Globus pallidus (tissue), 1 donor: ENCODE measurements around the gene TRIM47.

Source experiments
- DNase-seq: peaks from one replicate; pipeline ENCODE4 v3.0.0-alpha.2; 2015; ENCODE audit warnings: low spot score

Gene TRIM47

GRCh38 chr17:75878174-75878998 lies at the start of gene TRIM47:
Gene TRIM47, minus strand, starts transcription at chr17:75878581. Its CDS starts 33 bp downstream, at chr17:75878548.
- peak; percentile 74 for DNase-seq

DNA sequence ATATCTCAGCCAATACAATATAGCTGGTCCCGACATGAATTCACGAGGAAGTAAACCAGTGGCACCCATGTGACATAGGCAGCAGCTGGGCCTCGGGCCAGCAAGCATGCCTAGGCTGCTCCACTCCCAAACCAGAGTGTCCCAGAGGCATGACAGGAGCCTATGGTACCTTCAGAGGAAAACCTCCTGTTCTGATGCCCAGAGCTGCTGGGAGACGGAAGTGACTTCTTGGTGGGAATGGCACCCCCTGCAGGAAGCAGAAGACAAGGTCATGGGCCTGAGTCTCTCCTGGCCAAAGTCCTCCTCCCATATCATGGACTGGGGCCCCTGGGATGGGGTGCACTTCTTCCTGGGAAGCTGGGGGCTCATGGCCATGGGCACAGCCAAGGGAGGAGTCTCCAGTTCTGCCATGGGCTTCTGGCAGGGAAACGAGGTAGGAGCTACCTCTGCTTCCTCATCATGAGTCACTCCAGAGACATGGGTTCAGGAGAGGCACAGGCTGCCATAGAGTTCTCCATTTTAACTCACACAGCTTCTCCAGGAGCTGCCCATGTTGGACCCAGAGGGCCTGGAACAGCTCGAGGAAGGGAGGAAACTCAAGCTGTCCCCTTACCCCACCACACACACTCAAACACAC lies 49.0 kb upstream of the TRIM47 start:
- DNase-seq = no peak

- DNase-seq = no peak
Measured at GRCh38 chr17:75926456-75926855, 48.1 kb upstream of the TRIM47 start.

- DNase-seq = no peak
Measured at GRCh38 chr17:75925912-75926311, 47.5 kb upstream of the TRIM47 start.

DNA sequence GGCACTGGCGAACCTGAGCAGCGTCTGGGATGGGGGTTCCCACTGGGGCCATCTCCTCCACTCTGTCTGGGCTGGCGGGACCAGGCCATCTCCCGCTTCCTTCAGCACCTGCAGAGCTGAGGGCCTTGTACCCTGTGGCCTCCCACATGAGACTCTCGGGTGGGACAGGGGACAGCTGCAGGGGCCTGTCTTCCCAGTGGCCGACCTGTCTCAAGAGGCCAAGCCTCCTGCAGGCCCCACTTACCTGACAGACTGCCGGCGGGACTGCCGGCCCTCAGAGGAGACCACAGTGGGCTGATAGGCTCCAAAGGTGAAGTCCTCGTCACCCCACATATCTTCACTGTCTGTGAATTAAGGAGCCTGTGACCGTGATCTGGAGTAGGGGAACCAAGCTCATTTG lies 46.7 kb upstream of the TRIM47 start:
- DNase-seq = no peak

DNA sequence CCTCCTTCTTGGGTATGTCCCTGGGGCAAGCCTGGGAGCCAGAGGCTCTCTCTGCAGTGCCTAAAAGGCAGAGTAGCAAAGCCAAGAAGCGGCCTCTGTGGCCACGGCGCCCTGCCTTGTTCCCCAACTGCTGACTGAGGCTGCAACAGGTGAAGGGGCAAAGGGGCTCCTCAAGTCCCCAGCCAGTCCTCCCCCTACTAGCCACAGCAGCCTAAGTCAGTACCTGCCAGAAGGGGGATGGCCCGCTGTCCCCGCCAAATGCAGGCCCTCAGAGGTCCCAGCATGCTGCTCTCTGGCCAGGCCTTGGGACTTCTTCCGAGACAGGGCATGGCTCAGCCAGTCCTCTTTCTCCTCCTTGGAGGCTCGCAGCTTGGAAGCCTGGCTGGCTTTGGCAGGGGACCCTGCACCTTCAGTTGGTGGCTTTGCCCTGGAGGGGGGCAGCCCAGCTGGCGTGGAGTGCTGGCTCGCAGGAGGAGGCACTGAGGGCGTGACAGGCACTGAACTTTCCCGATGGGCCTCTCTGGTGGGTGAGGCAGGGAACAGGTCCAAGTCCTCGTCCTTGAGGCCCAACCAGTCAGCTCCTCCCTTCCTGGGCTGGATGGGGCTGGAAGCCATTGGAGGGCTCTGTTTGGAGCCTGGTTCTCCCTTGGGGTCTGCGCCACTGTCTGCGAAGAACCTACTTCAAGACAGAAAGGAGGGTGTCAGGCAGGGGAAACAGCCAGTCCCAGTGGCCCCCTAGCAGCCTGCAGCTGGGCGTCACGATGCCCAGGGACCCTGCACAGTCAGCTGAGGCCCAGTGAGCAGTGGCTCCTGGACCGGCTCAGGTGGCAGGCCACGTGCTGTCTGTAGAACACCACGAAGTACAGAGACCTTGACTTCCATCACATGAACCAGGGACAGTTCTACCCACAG lies 44.8 kb upstream of the TRIM47 start:
- DNase-seq = no peak

- DNase-seq = no peak
Measured at GRCh38 chr17:75922173-75922961, 44.0 kb upstream of the TRIM47 start.

- no peak for DNase-seq
Measured at GRCh38 chr17:75921596-75921995, 43.2 kb upstream of the TRIM47 start.

DNA sequence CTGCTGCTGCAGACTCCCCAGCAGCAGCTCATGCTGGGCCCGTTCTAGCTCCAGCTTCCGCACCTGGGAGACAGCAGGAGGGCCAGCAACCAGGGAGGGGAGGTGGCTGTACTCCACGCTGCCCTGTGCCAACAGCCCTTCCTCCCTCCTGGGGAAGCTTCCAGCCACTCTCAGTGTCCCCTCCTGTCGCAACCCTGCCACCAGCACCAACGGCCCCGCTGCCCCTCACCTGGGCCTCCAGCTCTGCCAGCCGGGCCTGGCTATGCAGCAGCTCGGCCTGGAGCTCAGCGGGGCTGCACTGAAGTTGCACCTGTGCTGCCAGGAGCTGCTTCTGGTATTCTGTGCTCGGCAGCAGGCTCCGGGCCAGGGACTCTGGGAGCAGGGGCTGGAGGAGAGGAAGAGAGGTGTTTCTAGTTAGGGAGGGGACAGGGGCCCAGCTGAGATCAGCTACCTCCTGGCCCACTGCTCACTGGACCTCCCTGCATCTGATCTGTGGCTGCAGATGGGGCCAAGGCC lies 41.7 kb upstream of the TRIM47 start:
- no peak for DNase-seq

- DNase-seq = no peak
Measured at GRCh38 chr17:75919611-75920010, 41.2 kb upstream of the TRIM47 start.

DNA sequence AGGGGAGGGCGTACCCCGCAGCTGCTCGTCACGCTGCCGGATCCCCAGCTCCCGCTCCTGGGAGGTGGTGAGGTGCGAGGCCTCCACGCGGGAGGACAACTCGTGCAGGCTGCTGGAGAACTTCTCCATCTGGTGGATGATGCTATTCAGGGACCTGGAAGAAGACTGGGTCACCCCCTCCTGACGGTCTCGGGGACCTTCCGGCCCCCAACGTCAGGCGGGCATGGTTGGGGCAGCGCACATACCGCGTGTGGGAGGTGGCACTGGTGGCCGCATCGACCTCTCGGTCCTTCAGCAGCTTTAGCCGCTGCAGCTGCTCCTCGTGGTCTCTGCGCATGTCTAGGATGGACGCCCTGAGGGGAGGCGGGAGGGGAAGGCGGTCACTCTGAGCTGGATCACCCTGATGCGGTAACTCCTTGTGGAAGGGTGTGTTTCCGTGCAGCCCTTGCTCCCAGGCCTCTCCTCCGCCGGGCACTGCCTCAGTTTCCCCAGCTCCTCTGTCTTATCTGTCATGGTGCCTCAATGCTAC lies 39.6 kb upstream of the TRIM47 start:
- no peak for DNase-seq

GRCh38 chr17:75917141-75917916 lies 38.9 kb upstream of the TRIM47 start:
- DNase-seq = no peak

DNA sequence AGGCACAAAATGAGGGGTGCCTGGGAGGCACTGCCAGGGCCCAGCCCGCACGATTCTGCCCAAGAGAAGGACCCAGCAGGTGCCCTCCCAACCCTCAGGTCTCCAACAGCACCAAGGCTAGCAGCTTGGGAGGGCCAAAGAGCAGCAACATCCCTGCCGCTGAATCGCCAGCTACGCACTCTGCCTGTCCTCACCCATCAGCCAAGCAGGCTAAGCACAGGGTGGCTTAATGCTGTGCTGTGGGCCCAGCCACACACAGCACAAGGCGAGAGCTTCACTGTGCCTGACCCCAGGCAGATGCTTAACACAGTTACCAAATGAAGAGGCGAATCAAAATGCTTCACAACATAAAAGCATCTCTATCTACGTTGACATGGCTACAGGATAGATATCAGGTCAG lies 36.9 kb upstream of the TRIM47 start:
- no peak for DNase-seq

- DNase-seq = no peak
Measured at GRCh38 chr17:75914643-75915267, 36.4 kb upstream of the TRIM47 start.

DNA sequence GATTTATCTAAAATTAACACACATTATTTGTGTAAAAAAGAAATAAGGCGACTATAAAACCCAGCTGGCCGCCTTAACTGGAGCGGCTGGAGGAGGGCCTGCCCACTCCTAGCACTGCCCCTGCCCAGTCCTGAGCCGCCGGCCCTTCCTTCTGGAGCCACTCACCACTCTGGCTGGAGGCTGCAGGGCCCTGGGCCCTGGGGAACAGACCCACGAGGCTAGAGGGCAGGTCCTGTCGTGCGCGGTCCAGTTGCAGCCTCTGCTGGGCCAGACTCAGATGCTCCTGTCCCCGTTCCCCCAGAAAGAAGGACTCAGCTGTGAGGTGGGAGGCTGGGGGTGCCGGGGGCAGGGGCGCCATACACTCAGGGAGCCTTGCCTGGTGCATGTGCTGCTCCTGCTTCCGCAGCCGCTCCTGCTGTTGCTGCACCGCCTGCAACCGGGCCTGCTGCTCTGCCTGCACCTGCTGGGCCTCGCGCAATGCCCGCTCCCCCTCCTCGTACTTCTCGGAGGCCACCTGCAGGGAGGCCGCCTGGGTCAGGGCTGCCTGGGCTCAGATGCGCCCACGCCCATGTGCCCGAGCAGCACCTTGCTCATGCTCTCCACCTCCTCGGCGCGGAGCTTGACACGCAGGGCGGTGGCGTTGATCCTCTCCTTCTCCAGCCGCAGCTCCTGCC lies 35.3 kb upstream of the TRIM47 start:
- no peak for DNase-seq

GRCh38 chr17:75910699-75911098 lies 32.3 kb upstream of the TRIM47 start:
- DNase-seq = no peak

DNA sequence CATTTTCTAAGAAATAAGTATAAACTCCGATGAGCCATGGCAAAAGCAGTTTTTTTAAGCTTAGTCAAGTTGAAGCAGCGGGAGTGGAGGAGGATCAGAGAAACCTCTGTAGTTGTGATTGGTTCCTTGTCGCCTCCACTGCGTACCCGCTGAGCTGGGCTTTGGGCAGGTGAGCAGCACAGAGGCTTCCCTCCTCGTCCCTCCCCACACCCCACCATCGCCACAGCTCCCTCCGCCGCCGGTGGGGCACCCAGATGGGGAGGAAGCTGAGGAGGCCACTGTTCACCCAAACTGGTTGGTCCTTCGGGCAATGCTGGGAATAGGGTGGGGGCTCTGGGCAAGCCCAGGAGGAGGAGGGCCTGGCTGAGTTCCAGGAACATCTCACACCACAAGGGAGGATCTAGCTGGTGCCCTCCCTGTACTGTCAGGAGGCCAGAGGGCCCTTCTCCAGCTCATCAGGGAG lies 31.5 kb upstream of the TRIM47 start:
- DNase-seq = no peak

DNA sequence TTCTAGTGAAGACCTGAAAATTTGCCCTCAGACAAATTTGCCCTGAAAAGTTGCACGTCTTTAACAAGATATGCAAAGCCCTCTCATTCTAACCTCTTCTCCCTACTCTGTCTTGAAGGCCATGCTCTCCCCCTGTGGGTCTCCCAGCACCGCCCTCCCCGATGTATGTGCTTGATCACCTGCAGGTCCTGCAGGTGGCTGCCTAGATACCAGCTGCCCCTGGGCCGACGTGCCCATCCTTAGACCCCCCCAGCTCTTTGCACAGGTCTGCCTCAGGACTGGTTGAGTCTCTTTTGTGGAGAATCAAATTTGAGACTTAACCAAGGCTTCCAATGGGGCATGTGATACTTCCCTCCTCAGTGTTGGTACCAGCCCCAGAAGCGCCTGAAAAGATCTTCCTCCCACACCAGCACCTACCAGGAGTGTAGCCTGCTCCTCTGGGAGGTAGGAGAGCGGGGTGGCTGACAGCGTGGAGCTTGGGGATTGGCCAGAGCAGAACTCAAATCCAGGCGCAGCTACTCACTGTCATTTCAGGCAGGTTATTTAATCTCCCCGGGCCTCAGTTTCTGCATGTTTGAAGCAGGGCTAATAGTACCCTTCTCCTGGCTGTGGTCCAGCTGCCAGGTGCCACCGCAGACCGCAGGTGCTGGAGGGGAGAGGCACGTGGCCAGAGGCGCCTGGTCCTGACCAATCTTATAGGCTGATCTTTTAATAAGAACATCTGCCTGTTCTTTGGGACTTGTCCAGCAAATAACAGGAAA lies 30.9 kb upstream of the TRIM47 start:
- DNase-seq = no peak

DNA sequence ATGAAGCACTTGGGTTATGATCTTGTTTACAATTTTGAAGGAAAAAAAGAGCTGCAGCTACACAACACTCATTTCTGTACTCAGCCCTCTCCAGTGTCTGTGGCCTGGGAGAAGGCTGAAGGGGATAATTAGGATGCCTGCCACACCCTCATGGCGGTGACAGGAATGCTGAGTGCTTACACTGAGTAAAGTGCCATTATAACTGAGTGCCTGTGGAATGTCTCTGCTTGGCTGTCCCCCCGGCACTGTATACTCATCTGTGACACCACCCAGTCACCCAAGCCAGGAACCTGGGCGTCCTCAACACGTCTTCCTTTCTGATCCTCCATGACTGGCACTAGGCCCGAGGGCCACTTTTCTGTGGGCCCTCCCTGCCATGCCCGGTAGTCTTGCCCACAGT lies 29.8 kb upstream of the TRIM47 start:
- DNase-seq = no peak
